Aorta (tissue), 5 donors: ENCODE results near the gene DDX10. TPM values are rescaled to one million over a fixed set of nuclear protein-coding genes. Genes with fewer than 3 reads are reported as not detected.
"Not testable (repeated sequence)": the region's sequence is repeated elsewhere in the genome, so short reads cannot be mapped to it uniquely, and the experiment has no call there.

ENCODE experiments used
- ATAC-seq: fragments of 200-7000 bp; cut with Tn5 transposase; one replicate; pipeline ENCODE4 v1.9.1; 2022; ENCODE audit warnings: moderate library complexity; ENCODE audit not compliant: low FRiP score
- DNase-seq, 2 donors: peaks; one replicate each; pipeline ENCODE4 v3.0.0-alpha.2; 2020
- H3K27ac ChIP-seq, 2 donors: one replicate each; pipeline ENCODE4 v1.5.1; 2013; ENCODE audit warnings: low read length in 2 of 2, mild to moderate bottlenecking in 2 of 2, moderate library complexity in 2 of 2, control low read depth in 1 of 2, inconsistent platforms in 1 of 2, low read depth in 1 of 2
- H3K27me3 ChIP-seq, 2 donors: one replicate each; pipeline ENCODE4 v1.6.1; 2013; ENCODE audit warnings: control low read depth in 1 of 2, low read length in 1 of 2, mild to moderate bottlenecking in 1 of 2, moderate library complexity in 1 of 2; ENCODE audit not compliant: insufficient read depth in 2 of 2, control insufficient read depth in 1 of 2
- H3K36me3 ChIP-seq, 2 donors: one replicate each; pipeline ENCODE4 v1.6.1; 2013; ENCODE audit warnings: control low read depth in 1 of 2, low read length in 1 of 2, mild to moderate bottlenecking in 1 of 2; ENCODE audit not compliant: insufficient read depth in 2 of 2, control insufficient read depth in 1 of 2
- H3K4me1 ChIP-seq, 2 donors: one replicate each; pipeline ENCODE4 v1.6.1; 2013; ENCODE audit warnings: low read length in 2 of 2, control low read depth in 1 of 2, mild to moderate bottlenecking in 1 of 2, moderate library complexity in 1 of 2; ENCODE audit not compliant: insufficient read depth in 2 of 2, control insufficient read depth in 1 of 2
- H3K4me3 ChIP-seq, 2 donors: one replicate each; pipeline ENCODE4 v1.5.1; 2013; ENCODE audit warnings: low read length in 2 of 2, control low read depth in 1 of 2, mild to moderate bottlenecking in 1 of 2
- H3K9me3 ChIP-seq: one replicate; pipeline ENCODE4 v1.6.1; 2013; ENCODE audit warnings: mild to moderate bottlenecking, low read length; ENCODE audit not compliant: control insufficient read depth
- WGBS, 2 donors: extraction: QIAGEN DNeasy Blood & Tissue Kit; methylation state at CpG; one replicate each; pipeline ENCODE4 v1.1.7; 2013; 5-methylcytosine and 5-hydroxymethylcytosine counted together
- intact Hi-C, 2 donors: fragments of 100-400 bp; cut with DNase I; formaldehyde crosslinking; loops; one replicate each; pipeline versions ENCODE4 v1.14.2 to v1.15.0; 2022
- polyA plus RNA-seq, 2 donors: library from polyadenylated mRNA; stranded (reverse); fragments of 200-250 nt; gene quantifications; one replicate each; pipeline ENCODE4 v1.2.3, GENCODE V29; 2013
- total RNA-seq, 2 donors: library from RNA; stranded (reverse); fragmentation: NEBNext Ultra II Directional; extraction: Animal tissue kit (Norgen Biotek cat#: 25700); gene quantifications; one replicate each; pipeline ENCODE4 v1.2.1, GENCODE V29; 2021
- donor health status: healthy with polysubstance abuse.
- donor health status: Bipolar disorder and iron deficiency.
- donor health status: DM: no; HTN: no; CAD: no.
- donor health status: DM: no; HTN: no; CAD: no.
- donor health status: DM: yes; HTN: yes; CAD: no.

The DDX10 gene
- total and polyA plus RNA-seq, 4 donors = 9.3 to 24.2 (median 15.3) TPM

DNA sequence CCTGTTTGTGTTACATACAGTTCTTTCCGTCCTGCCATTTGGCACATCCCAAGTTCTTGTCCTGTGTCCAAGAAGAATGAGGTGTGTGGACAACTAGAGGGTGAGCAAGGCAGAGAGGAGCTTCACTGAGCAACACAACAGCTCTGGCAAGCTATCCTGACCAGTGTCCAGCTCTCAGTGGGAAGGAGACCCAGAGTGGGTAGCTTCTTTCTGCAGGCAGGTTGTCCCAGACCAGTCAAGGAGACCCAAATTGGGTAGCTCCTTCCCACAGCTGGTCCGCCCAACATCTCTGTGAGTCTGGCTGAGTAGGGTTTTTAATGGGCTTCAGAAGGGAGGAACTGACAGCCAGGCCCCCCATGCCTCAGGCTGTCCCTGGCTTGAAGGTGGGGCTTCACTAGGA lies 36.1 kb upstream of the DDX10 start:
- H3K9me3 ChIP-seq = no peaks in the 10 kb centered on the region
- no peaks in the 10 kb centered on the region for H3K36me3 ChIP-seq
- WGBS, 2 donors = 84 to 88% methylated on average over 2 of the region's 2 CpGs
- no peak overlapping the region for H3K4me3 ChIP-seq
- DNase-seq = no peak
- intact Hi-C loops = no loop called here
- peaks cover 0 to 1% of the 10 kb centered on the region in 2 donors for H3K4me1 ChIP-seq
- H3K27me3 ChIP-seq = no peaks in the 10 kb centered on the region
- H3K27ac ChIP-seq = no peak overlapping the region
- peak; percentile 36 for ATAC-seq

DNA sequence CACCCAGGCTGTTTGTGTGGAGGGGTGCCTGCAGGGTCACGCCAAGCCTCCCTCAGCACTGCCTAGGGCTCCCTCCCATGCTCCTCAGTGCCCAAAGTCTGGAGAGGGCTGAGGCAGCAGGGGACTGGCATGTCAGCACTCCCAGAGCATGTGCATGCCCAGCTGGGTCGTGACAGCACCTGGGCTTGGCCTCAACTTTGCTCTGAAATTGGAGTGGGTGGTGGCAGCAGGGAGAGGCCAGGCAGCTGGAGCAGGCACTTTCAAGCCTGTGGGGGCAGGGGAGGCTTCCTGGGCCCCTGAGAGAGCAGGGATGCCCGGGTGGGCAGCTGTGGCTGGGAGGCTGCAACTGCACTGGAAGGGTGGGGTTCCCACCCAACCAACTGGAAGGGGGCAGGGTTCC lies 35.6 kb upstream of the DDX10 start:
- H3K4me3 ChIP-seq = no peak overlapping the region
- intact Hi-C loops = no loop called here
- no peak for DNase-seq
- H3K9me3 ChIP-seq = no peaks in the 10 kb centered on the region
- no peak for ATAC-seq
- no peaks in the 10 kb centered on the region for H3K36me3 ChIP-seq
- no peaks in the 10 kb centered on the region for H3K27me3 ChIP-seq
- 73 to 81% methylated on average over 3 of the region's 3 CpGs for WGBS, 2 donors
- H3K4me1 ChIP-seq = peaks cover 0 to 1% of the 10 kb centered on the region in 2 donors
- H3K27ac ChIP-seq = no peak overlapping the region

DNA sequence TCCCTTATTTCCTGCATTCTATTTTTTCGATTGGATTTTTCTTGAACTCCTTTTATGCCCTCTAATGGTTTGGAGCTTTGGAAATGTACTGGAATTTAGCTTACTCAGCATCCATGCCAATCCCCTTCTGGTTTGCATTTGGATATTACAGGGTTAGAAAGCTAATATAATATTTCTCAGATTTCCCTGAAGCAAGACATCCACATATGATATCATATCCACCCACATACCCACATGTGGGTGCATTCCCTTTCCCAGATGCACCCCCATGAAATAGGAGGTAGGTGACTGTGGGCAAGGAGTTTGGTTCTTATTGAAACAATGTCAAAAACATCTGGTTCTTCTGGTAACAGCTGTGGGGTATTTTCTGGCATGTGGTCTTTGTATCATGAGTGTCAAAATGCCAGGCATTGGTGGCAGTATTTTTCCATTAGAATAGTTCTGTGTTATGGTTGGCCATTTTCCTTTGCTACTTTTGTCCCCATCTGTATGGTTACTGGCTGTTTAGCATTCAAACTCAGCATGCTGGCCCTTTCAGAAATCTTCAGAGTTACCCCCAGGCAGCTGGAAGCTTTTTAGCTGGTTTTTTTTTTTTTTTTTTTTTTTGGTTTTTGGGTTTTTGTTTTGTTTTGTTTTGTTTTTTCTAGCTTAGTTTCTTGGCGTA lies 32.7 kb upstream of the DDX10 start:
- DNase-seq (no peak), ATAC-seq (no peak)
- Histone ChIP-seq H3K4me1 (peaks cover 0 to 1% of the 10 kb centered on the region in 2 donors), H3K27ac (no peak overlapping the region), H3K27me3 (no peaks in the 10 kb centered on the region), H3K9me3 (no peaks in the 10 kb centered on the region), H3K4me3 (no peak overlapping the region), H3K36me3 (no peaks in the 10 kb centered on the region)
- intact Hi-C loops = no loop called here
- WGBS, 2 donors = 36 to 42% methylated on average over 2 of the region's 2 CpGs

DNA sequence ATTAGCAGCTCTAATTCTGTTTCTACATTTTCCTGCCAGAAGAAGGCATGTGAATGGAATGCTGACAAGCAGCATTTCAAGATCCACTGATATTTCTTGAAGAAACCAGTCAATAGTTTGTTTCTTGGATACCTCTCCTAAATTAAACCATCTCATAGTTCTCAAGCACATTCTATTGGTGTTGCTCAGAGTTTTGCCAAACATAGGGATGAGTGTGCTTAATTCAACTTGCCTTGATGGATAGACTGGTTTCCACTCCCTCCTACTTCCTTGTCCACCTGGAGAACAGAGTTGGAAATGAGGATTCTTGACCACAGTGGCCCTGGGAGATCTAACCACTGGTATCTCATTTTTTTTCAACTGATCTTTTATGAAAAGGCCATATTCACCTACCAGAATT lies 29.8 kb upstream of the DDX10 start:
- H3K36me3 ChIP-seq = no peaks in the 10 kb centered on the region
- H3K27ac ChIP-seq = no peak overlapping the region
- no peak for ATAC-seq
- peaks cover 0 to 1% of the 10 kb centered on the region in 2 donors for H3K4me1 ChIP-seq
- no peaks in the 10 kb centered on the region for H3K27me3 ChIP-seq
- no peaks in the 10 kb centered on the region for H3K9me3 ChIP-seq
- no peak overlapping the region for H3K4me3 ChIP-seq
- intact Hi-C loops = no loop called here
- no peak for DNase-seq

DNA sequence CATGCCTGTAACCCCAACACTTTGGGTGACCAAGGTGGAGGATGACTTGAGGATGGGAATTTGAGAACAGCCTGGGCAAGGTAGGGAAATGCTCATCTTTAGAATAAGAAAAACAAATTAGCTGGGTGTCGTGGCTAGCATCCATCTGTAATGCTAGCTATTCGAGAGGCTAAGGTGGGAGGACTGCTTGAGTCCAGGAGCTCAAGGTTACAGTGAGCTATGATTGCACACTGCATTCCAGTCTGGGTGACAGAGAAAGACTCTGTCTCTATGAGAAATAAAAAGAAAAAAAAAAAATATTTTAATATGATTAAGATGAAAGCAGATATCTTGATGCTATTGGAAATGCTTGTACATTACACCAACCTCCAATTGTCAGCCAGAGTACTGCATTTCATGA lies 28.6 kb upstream of the DDX10 start:
- Histone ChIP-seq H3K4me1 (peaks cover 0 to 1% of the 10 kb centered on the region in 2 donors), H3K9me3 (no peaks in the 10 kb centered on the region), H3K4me3 (no peak overlapping the region), H3K36me3 (no peaks in the 10 kb centered on the region), H3K27ac (no peak overlapping the region), H3K27me3 (no peaks in the 10 kb centered on the region)
- DNase-seq = no peak
- intact Hi-C loops = no loop called here
- WGBS, 2 donors = 74 to 77% methylated on average over 2 of the region's 2 CpGs
- no peak for ATAC-seq

DNA sequence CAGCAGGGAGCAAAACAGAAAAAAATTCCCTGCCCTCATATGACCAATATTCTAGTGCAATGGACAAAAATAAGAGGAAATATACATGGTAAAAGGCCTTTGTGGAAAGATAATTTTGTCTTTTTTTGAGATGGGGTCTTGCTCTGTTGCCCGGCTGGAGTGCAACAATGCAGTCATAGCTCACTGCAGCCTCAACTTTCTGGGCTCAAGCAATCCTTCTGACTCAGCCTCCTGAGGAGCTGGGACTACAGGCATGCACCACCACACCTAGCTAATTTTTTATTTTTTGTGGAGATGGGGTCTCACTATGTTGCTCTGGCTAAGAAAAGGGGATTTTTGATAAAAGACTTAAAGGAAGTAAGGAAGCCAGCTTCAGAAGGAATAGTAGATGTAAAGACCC lies 25.7 kb upstream of the DDX10 start:
- H3K27ac ChIP-seq = no peak overlapping the region
- intact Hi-C loops = no loop called here
- no peaks in the 10 kb centered on the region for H3K36me3 ChIP-seq
- no peak overlapping the region for H3K4me3 ChIP-seq
- DNase-seq (no peak), ATAC-seq (no peak)
- no peaks in the 10 kb centered on the region for H3K9me3 ChIP-seq
- H3K27me3 ChIP-seq = no peaks in the 10 kb centered on the region
- H3K4me1 ChIP-seq = no peaks in the 10 kb centered on the region
- WGBS, 2 donors = 90 to 93% methylated on average over 1 of the region's 1 CpG

DNA sequence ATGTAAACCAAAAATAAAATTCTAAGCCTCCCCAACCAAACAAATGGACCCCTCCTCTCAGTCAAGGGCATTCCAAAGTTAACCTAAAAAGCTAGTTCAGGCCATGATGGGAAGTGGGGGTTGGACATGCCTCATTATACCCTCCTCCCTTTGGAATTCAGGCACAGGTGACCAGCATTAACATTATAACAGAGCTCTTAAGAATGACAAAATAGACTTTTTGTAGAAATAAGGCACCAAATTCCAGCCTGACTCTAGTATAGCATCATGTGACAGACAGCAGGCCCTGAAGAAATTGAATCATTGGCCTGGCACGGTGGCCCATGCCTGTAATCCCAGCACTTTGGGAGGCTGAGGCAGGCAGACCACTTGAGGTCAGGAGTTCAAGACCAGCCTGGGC lies 23.1 kb upstream of the DDX10 start:
- H3K9me3 ChIP-seq, H3K27ac ChIP-seq, DNase-seq, ATAC-seq, H3K4me3 ChIP-seq, intact Hi-C loops, H3K27me3 ChIP-seq, H3K4me1 ChIP-seq, H3K36me3 ChIP-seq: not testable (repeated sequence)
- WGBS, 2 donors = 70 to 83% methylated on average over 1 of the region's 1 CpG

DNA sequence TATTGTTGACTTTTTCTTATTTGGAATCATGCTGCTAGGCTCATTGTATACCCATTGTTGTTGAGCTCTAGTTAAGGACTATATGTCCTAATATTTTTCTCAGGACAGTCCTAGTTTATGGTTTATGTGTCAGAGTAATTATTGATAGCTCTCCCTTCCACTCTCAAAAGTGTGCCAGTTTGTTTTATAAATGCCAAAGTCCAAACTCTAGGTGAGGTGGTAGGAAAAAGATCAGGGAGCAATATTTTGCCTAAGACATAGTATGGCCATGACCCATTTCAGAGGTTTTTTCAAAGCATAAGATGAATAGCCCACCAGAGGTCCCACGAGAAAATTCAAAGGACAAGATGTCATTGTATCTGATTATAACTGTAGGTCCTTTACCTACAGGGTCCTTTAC lies 20.9 kb upstream of the DDX10 start:
- peaks cover 0 to 3% of the 10 kb centered on the region in 2 donors for H3K4me1 ChIP-seq
- H3K9me3 ChIP-seq = no peaks in the 10 kb centered on the region
- DNase-seq (no peak), ATAC-seq (no peak)
- 61 to 68% methylated on average over 1 of the region's 1 CpG for WGBS, 2 donors
- no peak overlapping the region for H3K27ac ChIP-seq
- no peaks in the 10 kb centered on the region for H3K27me3 ChIP-seq
- no peak overlapping the region for H3K4me3 ChIP-seq
- no peaks in the 10 kb centered on the region for H3K36me3 ChIP-seq
- intact Hi-C loops = no loop called here

DNA sequence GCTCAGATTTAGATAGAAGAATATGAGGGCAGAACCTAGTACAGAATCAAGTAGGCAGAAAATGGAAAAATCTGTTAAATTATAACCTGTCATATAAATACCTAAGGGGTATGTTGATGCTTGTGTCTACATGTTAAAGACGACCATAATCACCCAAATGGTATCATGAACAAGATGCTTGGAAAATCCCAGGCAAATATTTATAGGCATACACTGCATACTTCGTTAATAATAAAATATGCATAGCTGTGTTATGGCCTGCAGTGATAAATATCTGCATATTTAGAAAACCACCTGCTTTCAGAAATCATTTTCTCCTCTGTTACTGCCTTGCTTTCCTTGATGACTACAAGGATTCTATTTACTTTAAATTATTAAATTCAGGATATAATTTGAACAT lies 18.9 kb upstream of the DDX10 start:
- H3K36me3 ChIP-seq = no peaks in the 10 kb centered on the region
- ATAC-seq (no peak), DNase-seq (no peak)
- intact Hi-C loops = loop anchor here in 1 of 2 donors (5.0 kb wide), 3 partner anchors 54 to 179 kb away; partner anchors contain the start of genes C11orf65, EXPH5 and POGLUT3
- H3K27me3 ChIP-seq = no peaks in the 10 kb centered on the region
- no peak overlapping the region for H3K4me3 ChIP-seq
- peaks cover 0 to 3% of the 10 kb centered on the region in 2 donors for H3K4me1 ChIP-seq
- no peak overlapping the region for H3K27ac ChIP-seq
- H3K9me3 ChIP-seq = no peaks in the 10 kb centered on the region
- 79 to 80% methylated on average over 2 of the region's 2 CpGs for WGBS, 2 donors
